Thoracic aorta (tissue), 2 donors: ENCODE measurements around the gene FAM9A. TPM values are rescaled to one million over a fixed set of nuclear protein-coding genes. Genes with fewer than 3 reads are reported as not detected.

Source experiments
- ATAC-seq: fragments of 150-250 bp; one replicate; pipeline ENCODE4 v1.8.0; 2017; ENCODE audit warnings: low read depth; ENCODE audit not compliant: insufficient number of reproducible peaks, low FRiP score
- DNase-seq: peaks from one replicate; pipeline ENCODE4 v3.0.0-alpha.2; 2020; ENCODE audit warnings: low spot score
- H3K27ac ChIP-seq, 2 donors: fragments of 200-600 bp; sonication (generic); 1 replicate in 1 of 2; 2 replicates in 1 of 2; pipeline ENCODE4 v1.5.1; 2016; ENCODE audit warnings: mild to moderate bottlenecking in 2 of 2, moderate library complexity in 2 of 2
- H3K27me3 ChIP-seq: fragments of 200-600 bp; sonication (generic); replicated peaks from 2 replicates; pipeline ENCODE4 v1.6.0; 2016; ENCODE audit warnings: mild to moderate bottlenecking; ENCODE audit not compliant: insufficient read depth
- H3K36me3 ChIP-seq: fragments of 200-600 bp; sonication (generic); one replicate; pipeline ENCODE4 v1.5.1; 2016
- H3K4me1 ChIP-seq, 2 donors: fragments of 200-600 bp; sonication (generic); 1 replicate in 1 of 2; 2 replicates in 1 of 2; pipeline versions ENCODE4 v1.5.1 to v1.6.0; 2016; ENCODE audit warnings: low read depth in 2 of 2, mild to moderate bottlenecking in 1 of 2; ENCODE audit not compliant: control insufficient read depth in 1 of 2
- H3K4me3 ChIP-seq: fragments of 200-600 bp; sonication (generic); 2 replicates; pipeline ENCODE4 v1.5.1; 2016; ENCODE audit warnings: mild to moderate bottlenecking
- H3K9me3 ChIP-seq: fragments of 200-600 bp; sonication (generic); 2 replicates; pipeline ENCODE4 v1.5.1; 2016
- CTCF ChIP-seq: fragments of 200-600 bp; sonication (generic); IDR thresholded peaks from one replicate; pipeline ENCODE4 v1.5.1; 2019; ENCODE audit warnings: antibody characterized with exemption
- total RNA-seq, 2 donors: library from RNA; depleted of rRNA; stranded (reverse); fragments of >200 nt; gene quantifications; one replicate each; pipeline versions ENCODE4 v1.1.0 to v1.2.3, GENCODE V29; 2016

Gene FAM9A
- total RNA-seq, 2 donors from 2014 or later, result not detected

- no peaks in the 10 kb centered on the region for H3K9me3 ChIP-seq
- DNase-seq (no peak), ATAC-seq (no peak)
- no peaks in the 10 kb centered on the region for H3K36me3 ChIP-seq
- H3K4me1 ChIP-seq, result no peaks in the 10 kb centered on the region
- no peak overlapping the region for H3K27ac ChIP-seq
- H3K27me3 ChIP-seq, result no peaks in the 10 kb centered on the region
- H3K4me3 ChIP-seq, result no peak overlapping the region
- TF ChIP-seq CTCF, result no peak
Measured at GRCh38 chrX:8848441-8848840, 47.3 kb upstream of the FAM9A start.

- no peaks in the 10 kb centered on the region for H3K36me3 ChIP-seq
- H3K27me3 ChIP-seq, result no peaks in the 10 kb centered on the region
- H3K4me3 ChIP-seq, result no peak overlapping the region
- no peaks in the 10 kb centered on the region for H3K9me3 ChIP-seq
- H3K4me1 ChIP-seq, result no peaks in the 10 kb centered on the region
- no peak for ATAC-seq
- H3K27ac ChIP-seq, result no peak overlapping the region
- DNase-seq, result no peak
- no peak for TF ChIP-seq CTCF
Measured at GRCh38 chrX:8847360-8847759, 46.2 kb upstream of the FAM9A start.

DNA sequence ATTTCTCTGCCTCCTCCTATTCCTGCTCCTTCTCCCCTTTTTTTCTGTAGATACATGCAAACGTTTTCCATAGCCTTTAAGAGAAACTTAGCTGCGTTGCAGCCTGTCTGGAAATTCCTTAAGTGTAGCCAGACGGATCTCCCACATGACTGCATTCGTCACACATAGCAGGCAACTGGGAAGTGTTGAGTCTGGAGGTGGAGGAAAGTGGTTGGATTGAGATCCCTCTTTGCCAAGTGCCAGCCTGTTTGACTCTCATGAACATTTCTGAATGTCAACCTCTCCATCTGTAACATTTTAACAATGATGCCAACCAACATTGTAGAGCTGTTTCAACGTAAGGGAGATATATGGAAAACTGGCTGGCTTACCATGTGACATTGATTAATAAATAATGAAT, 45.1 kb upstream of the FAM9A start:
- no peak for ATAC-seq
- no peaks in the 10 kb centered on the region for H3K4me1 ChIP-seq
- H3K36me3 ChIP-seq, result no peaks in the 10 kb centered on the region
- no peak overlapping the region for H3K4me3 ChIP-seq
- H3K27me3 ChIP-seq, result no peaks in the 10 kb centered on the region
- TF ChIP-seq CTCF, result no peak
- H3K9me3 ChIP-seq, result no peaks in the 10 kb centered on the region
- DNase-seq, result no peak
- H3K27ac ChIP-seq, result no peak overlapping the region

- no peak for TF ChIP-seq CTCF
- Histone ChIP-seq H3K36me3 (no peaks in the 10 kb centered on the region), H3K27ac (no peak overlapping the region), H3K9me3 (no peaks in the 10 kb centered on the region), H3K4me3 (no peak overlapping the region), H3K4me1 (no peaks in the 10 kb centered on the region), H3K27me3 (no peaks in the 10 kb centered on the region)
- ATAC-seq, result no peak
- DNase-seq, result no peak
Measured at GRCh38 chrX:8845469-8845868, 44.3 kb upstream of the FAM9A start.

- no peak for DNase-seq
- Histone ChIP-seq H3K36me3 (no peaks in the 10 kb centered on the region), H3K4me1 (no peaks in the 10 kb centered on the region), H3K9me3 (no peaks in the 10 kb centered on the region), H3K27me3 (no peaks in the 10 kb centered on the region), H3K27ac (no peak overlapping the region), H3K4me3 (no peak overlapping the region)
- no peak for TF ChIP-seq CTCF
- ATAC-seq, result no peak
Measured at GRCh38 chrX:8845060-8845459, 43.9 kb upstream of the FAM9A start.
